Measurements from ENCODE around the gene EXOC3L2. TPM values are rescaled to one million over a fixed set of nuclear protein-coding genes. Genes with fewer than 3 reads are reported as not detected.

Gene EXOC3L2
- total and polyA plus RNA-seq, 2 experiments from 2014 or later, result 1.3 TPM; not detected in 1

- TF ChIP-seq CTCF (IDR thresholded peaks at IDR 0.05; ENCODE audit: poor library complexity) (no peak), EZH2 (IDR thresholded peaks at IDR 0.05; ENCODE audit: borderline replicate concordance) (no peak), EZH2phosphoT487 (IDR thresholded peaks at IDR 0.05; ENCODE audit: low read depth, severe bottlenecking, unreplicated experiment) (no peak)
- H3K27me3 ChIP-seq, result no peaks in the 10 kb centered on the region
- peak within 1 kb of the TSS; percentile 99 for H2AFZ ChIP-seq
- H3K36me3 ChIP-seq (replicated peaks; ENCODE audit: insufficient read depth, low read depth), result no peaks in the 10 kb centered on the region
- peak within 1 kb of the TSS; percentile 100 for H3K4me2 ChIP-seq
- peak within 1 kb of the TSS; percentile 78 for H3K27ac ChIP-seq
- under 1% methylated on average over 20 of the region's 58 CpGs for WGBS (ENCODE audit: low lambda C conversion rate, missing lambda C conversion rate)
- DNase-seq (ENCODE audit: low spot score), result peak; percentile 84
- H3K9me3 ChIP-seq (ENCODE audit: low read depth), result no peaks in the 10 kb centered on the region
- H3K4me3 ChIP-seq, result peak within 1 kb of the TSS; percentile 96
- H3K79me2 ChIP-seq, result peaks cover 49% of the 10 kb centered on the region
- peaks cover 8% of the 10 kb centered on the region for H3K4me1 ChIP-seq (ENCODE audit: insufficient read depth)
- peaks cover 25% of the 10 kb centered on the region for H4K20me1 ChIP-seq (ENCODE audit: insufficient read depth, poor library complexity, severe bottlenecking)
- no peaks in the 10 kb centered on the region for H3K9me2 ChIP-seq (replicated peaks; ENCODE audit: insufficient read depth)
Observed at GRCh38 chr19:45250832-45251451, 5.7 kb upstream of the EXOC3L2 start, which contains the start of gene MARK4. MARK4 (plus strand) TSS chr19:45251271; CDS start chr19:45251589, 318 bp downstream.

GRCh38 chr19:45250216-45250831 is 5.1 kb upstream of the EXOC3L2 start:
- H3K9me2 ChIP-seq (replicated peaks; ENCODE audit: insufficient read depth), result no peaks in the 10 kb centered on the region
- H3K27me3 ChIP-seq, result no peaks in the 10 kb centered on the region
- WGBS (ENCODE audit: low lambda C conversion rate, missing lambda C conversion rate), result 40% methylated on average over 13 of the region's 14 CpGs
- H4K20me1 ChIP-seq (ENCODE audit: insufficient read depth, poor library complexity, severe bottlenecking), result peaks cover 25% of the 10 kb centered on the region
- H2AFZ ChIP-seq, result peak overlapping the region; percentile 99
- no peaks in the 10 kb centered on the region for H3K36me3 ChIP-seq (replicated peaks; ENCODE audit: insufficient read depth, low read depth)
- H3K79me2 ChIP-seq, result peaks cover 44% of the 10 kb centered on the region
- H3K4me1 ChIP-seq (ENCODE audit: insufficient read depth), result peaks cover 8% of the 10 kb centered on the region
- DNase-seq (ENCODE audit: low spot score), result no peak
- H3K4me3 ChIP-seq, result peak overlapping the region; percentile 96
- peak overlapping the region; percentile 66 for H3K27ac ChIP-seq
- no peaks in the 10 kb centered on the region for H3K9me3 ChIP-seq (ENCODE audit: low read depth)
- TF ChIP-seq CTCF (IDR thresholded peaks at IDR 0.05; ENCODE audit: poor library complexity), result no peak
- no peak for TF ChIP-seq EZH2phosphoT487 (IDR thresholded peaks at IDR 0.05; ENCODE audit: low read depth, severe bottlenecking, unreplicated experiment)
- no peak for TF ChIP-seq EZH2 (IDR thresholded peaks at IDR 0.05; ENCODE audit: borderline replicate concordance)
- peak overlapping the region; percentile 94 for H3K4me2 ChIP-seq

DNA sequence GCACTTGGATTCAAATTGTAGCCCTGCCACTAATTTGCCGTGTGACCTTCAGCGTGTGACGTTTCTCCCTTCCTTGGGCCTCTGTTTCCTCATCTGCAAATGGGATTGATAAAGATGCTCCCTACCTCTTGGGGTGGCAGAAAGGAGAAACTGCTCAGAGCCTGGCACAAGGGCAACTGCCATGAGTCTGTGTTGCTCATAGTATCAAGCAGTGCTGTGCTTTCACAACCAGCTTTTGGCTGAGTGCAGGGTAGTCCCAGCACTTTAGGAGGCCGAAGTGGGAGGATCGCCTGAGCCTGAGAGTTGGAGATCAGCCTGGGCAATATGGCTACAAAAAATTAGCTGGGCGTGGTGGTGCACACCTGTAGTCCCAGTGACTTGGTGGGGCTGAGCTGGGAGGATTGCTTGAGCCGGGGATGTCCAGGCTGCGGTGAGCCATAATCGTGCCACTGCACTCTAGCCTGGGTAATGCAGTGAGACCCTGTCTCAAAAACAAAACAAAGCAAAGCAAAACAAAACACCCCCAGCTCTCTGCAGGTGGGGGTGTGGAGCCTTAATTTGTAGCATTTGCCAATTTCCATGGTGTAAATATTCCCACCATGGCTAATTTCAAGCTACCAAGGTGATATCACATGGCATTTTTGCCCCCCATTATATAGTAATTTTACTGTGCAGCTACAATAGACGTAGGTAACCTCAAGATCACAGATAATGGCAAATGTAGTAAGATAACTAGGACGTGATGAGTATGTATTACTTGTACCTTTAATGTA is 4.2 kb upstream of the EXOC3L2 start:
- DNase-seq (ENCODE audit: low spot score), result no peak
- Histone ChIP-seq H3K27ac (no peak overlapping the region), H3K27me3 (no peaks in the 10 kb centered on the region), H3K4me3 (no peak overlapping the region), H3K9me2 (replicated peaks; ENCODE audit: insufficient read depth) (no peaks in the 10 kb centered on the region), H3K79me2 (peaks cover 36% of the 10 kb centered on the region), H4K20me1 (ENCODE audit: insufficient read depth, poor library complexity, severe bottlenecking) (peaks cover 25% of the 10 kb centered on the region), H3K4me1 (ENCODE audit: insufficient read depth) (peaks cover 8% of the 10 kb centered on the region), H3K36me3 (replicated peaks; ENCODE audit: insufficient read depth, low read depth) (no peaks in the 10 kb centered on the region), H3K9me3 (ENCODE audit: low read depth) (no peaks in the 10 kb centered on the region), H2AFZ (no peak overlapping the region), H3K4me2 (no peak overlapping the region)
- 67% methylated on average over 11 of the region's 11 CpGs for WGBS (ENCODE audit: low lambda C conversion rate, missing lambda C conversion rate)
- TF ChIP-seq CTCF (IDR thresholded peaks at IDR 0.05; ENCODE audit: poor library complexity) (no peak), EZH2 (IDR thresholded peaks at IDR 0.05; ENCODE audit: borderline replicate concordance) (no peak), EZH2phosphoT487 (IDR thresholded peaks at IDR 0.05; ENCODE audit: low read depth, severe bottlenecking, unreplicated experiment) (no peak)

Data from hepatocyte (in vitro differentiated cells).